ENCODE data around the gene TMEM82. TPM values are rescaled to one million over a fixed set of nuclear protein-coding genes. Genes with fewer than 3 reads are reported as not detected.

TMEM82 gene
- total RNA-seq, 1 donor from 2014 or later: not detected

DNA sequence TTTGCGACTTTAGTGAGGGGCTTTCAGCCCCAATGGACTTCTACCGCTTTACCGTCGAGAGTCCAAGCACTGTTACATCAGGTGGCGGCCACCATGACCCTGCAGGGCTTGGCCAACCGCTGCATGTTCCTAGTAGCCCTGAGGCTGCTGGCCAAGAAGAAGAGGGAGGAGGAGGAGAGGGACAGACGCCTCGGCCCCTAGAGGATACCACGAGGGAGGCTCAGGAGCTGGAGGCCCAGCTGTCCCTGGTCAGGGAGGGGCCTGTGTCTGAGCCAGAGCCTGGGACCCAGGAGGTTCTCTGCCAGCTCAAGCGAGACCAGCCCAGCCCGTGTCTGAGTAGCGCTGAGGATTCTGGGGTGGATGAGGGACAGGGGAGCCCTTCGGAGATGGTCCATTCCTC, 14.9 kb upstream of the TMEM82 start:
- TF ChIP-seq POLR2A (IDR thresholded peaks at IDR 0.05): no peak
- TF ChIP-seq CTCF (IDR thresholded peaks at IDR 0.05): no peak
- no peak for TF ChIP-seq POLR2AphosphoS5 (IDR thresholded peaks at IDR 0.05; ENCODE audit: insufficient read depth in 1 of 2, low read depth in 1 of 2)
- H3K36me3 ChIP-seq: peaks cover 0 to 86% of the 10 kb centered on the region in 2 donors
- no peak for DNase-seq (ENCODE audit: extremely low spot score in 2 of 2)
- intact Hi-C loops (cut with DNase I): no loop called here
- H3K9me3 ChIP-seq: no peaks in the 10 kb centered on the region
- no peak overlapping the region for H3K27ac ChIP-seq
- no peaks in the 10 kb centered on the region for H3K27me3 ChIP-seq
- H3K4me3 ChIP-seq: no peak overlapping the region
- no peaks in the 10 kb centered on the region for H3K4me1 ChIP-seq

DNA sequence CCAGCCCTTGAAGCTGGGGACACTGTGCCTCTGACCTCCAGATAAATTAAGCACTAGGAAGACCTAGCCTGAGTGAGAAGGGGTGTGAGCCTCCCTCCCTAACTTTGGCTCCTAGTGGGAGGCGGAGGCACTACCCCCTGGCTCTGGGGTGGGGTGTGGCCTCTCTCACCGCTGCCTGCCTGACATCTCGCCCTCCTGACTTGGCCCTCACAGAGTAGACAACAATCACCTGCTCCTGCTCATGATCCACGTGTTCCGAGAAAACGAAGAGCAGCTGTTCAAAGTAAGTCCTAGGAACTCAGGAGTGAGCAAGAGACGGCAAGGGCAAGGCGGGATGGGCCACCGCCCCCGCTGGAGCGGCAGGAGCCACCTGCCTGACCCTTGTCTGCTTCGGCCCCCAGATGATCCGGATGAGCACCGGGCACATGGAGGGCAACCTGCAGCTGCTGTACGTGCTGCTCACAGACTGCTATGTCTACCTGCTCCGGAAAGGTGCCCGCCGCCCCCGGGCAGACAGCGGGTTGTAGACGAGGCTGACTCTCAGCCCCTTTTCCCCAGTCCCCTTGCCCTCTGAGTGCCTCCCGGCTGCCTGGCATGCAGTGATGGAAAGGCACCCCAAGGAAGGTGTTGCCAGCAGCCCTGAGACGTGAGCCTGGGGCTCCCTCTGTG, 14.3 kb upstream of the TMEM82 start:
- no peak for DNase-seq (ENCODE audit: extremely low spot score in 2 of 2)
- Histone ChIP-seq H3K4me3 (no peak overlapping the region), H3K36me3 (peaks cover 0 to 86% of the 10 kb centered on the region in 2 donors), H3K4me1 (no peaks in the 10 kb centered on the region), H3K27me3 (no peaks in the 10 kb centered on the region), H3K9me3 (no peaks in the 10 kb centered on the region), H3K27ac (no peak overlapping the region)
- TF ChIP-seq CTCF (IDR thresholded peaks at IDR 0.05) (no peak), POLR2AphosphoS5 (IDR thresholded peaks at IDR 0.05; ENCODE audit: insufficient read depth in 1 of 2, low read depth in 1 of 2) (no peak)
- intact Hi-C loops (cut with DNase I): no loop called here

- Histone ChIP-seq H3K36me3 (peaks cover 0 to 94% of the 10 kb centered on the region in 2 donors), H3K27me3 (no peaks in the 10 kb centered on the region), H3K27ac (no peak overlapping the region), H3K4me1 (no peaks in the 10 kb centered on the region), H3K4me3 (no peak overlapping the region), H3K9me3 (no peaks in the 10 kb centered on the region)
- intact Hi-C loops (cut with DNase I): no loop called here
- TF ChIP-seq POLR2A (IDR thresholded peaks at IDR 0.05) (no peak), POLR2AphosphoS5 (IDR thresholded peaks at IDR 0.05; ENCODE audit: insufficient read depth in 1 of 2, low read depth in 1 of 2) (no peak), CTCF (IDR thresholded peaks at IDR 0.05) (no peak)
- no peak for DNase-seq (ENCODE audit: extremely low spot score in 2 of 2)
These were observed 13.2 kb upstream of the TMEM82 start for GRCh38 chr1:15728937-15729657.

DNA sequence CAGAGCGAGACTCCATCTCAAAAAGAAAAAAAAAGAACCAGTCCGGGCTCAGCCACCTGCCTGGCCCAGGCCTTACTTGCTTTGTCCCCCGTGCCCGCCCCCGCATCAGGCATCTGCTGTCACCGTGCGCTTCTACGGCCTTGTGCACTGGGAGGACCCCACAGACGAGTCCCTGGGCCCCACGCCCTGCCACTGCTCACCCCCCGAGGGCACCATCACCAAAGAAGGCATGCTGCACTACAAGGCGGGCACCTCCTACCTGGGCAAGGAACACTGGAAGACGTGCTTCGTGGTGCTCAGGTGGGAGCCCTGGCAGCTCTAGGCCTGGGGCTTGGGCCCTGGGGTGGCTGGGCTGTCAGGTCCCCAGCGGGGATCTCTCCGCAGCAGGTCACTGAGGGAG, 11.9 kb upstream of the TMEM82 start:
- TF ChIP-seq POLR2A (IDR thresholded peaks at IDR 0.05): no peak
- no peak for TF ChIP-seq CTCF (IDR thresholded peaks at IDR 0.05)
- no peak for TF ChIP-seq POLR2AphosphoS5 (IDR thresholded peaks at IDR 0.05; ENCODE audit: insufficient read depth in 1 of 2, low read depth in 1 of 2)
- H3K9me3 ChIP-seq: no peaks in the 10 kb centered on the region
- H3K27ac ChIP-seq: no peak overlapping the region
- DNase-seq (ENCODE audit: extremely low spot score in 2 of 2): no peak
- no peak overlapping the region for H3K4me3 ChIP-seq
- H3K27me3 ChIP-seq: no peaks in the 10 kb centered on the region
- peaks cover 7% of the 10 kb centered on the region for H3K4me1 ChIP-seq
- intact Hi-C loops (cut with DNase I): no loop called here
- H3K36me3 ChIP-seq: peaks cover 0 to 90% of the 10 kb centered on the region in 2 donors

DNA sequence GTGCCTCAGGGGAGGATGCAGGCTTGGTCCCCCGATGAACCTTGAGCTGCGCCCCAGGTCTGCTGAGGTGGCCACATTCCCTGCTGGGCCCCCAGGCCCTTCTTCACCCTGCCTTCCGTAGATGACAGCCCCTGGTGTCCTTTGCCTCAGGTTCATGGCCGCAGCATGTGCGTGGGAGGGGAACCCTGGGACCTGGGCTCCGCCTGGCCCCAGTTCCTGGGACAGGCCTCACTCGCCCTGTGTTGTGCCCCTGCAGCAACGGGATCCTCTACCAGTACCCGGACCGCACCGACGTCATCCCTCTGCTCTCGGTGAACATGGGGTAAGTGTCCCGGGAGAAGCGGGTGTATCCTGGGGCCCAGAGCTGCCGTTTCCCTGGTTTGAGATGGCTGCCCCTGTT, 11.4 kb upstream of the TMEM82 start:
- Histone ChIP-seq H3K4me3 (no peak overlapping the region), H3K27me3 (no peaks in the 10 kb centered on the region), H3K9me3 (no peaks in the 10 kb centered on the region), H3K27ac (no peak overlapping the region), H3K36me3 (peaks cover 0 to 85% of the 10 kb centered on the region in 2 donors), H3K4me1 (peaks cover 12% of the 10 kb centered on the region)
- TF ChIP-seq CTCF (IDR thresholded peaks at IDR 0.05) (no peak), POLR2A (IDR thresholded peaks at IDR 0.05) (no peak), POLR2AphosphoS5 (IDR thresholded peaks at IDR 0.05; ENCODE audit: insufficient read depth in 1 of 2, low read depth in 1 of 2) (no peak)
- no peak for DNase-seq (ENCODE audit: extremely low spot score in 2 of 2)
- intact Hi-C loops (cut with DNase I): no loop called here
